OCI-LY1 (cell line): ENCODE data around the gene TSEN54.

Experiments
- EZH2 ChIP-seq: fragments of 200-600 bp; sonication (generic), shearing (Covaris generic); IDR thresholded peaks from 2 replicates; pipeline ENCODE4 v1.8.0; 2017; ENCODE audit warnings: borderline replicate concordance, mixed run types, mild to moderate bottlenecking, antibody characterized with exemption, low read length, moderate library complexity, mixed read lengths
- TF ChIP-seq, protein P1 (sequence below): fragments of 200-600 bp; sonication (generic), shearing (Covaris generic); IDR thresholded peaks from 2 replicates; pipeline ENCODE4 v1.5.1; 2017; ENCODE audit warnings: mild to moderate bottlenecking, antibody characterized with exemption, low read length, moderate library complexity, mixed read lengths

- no peak for TF ChIP-seq EZH2
- TF ChIP-seq, protein P1, sequence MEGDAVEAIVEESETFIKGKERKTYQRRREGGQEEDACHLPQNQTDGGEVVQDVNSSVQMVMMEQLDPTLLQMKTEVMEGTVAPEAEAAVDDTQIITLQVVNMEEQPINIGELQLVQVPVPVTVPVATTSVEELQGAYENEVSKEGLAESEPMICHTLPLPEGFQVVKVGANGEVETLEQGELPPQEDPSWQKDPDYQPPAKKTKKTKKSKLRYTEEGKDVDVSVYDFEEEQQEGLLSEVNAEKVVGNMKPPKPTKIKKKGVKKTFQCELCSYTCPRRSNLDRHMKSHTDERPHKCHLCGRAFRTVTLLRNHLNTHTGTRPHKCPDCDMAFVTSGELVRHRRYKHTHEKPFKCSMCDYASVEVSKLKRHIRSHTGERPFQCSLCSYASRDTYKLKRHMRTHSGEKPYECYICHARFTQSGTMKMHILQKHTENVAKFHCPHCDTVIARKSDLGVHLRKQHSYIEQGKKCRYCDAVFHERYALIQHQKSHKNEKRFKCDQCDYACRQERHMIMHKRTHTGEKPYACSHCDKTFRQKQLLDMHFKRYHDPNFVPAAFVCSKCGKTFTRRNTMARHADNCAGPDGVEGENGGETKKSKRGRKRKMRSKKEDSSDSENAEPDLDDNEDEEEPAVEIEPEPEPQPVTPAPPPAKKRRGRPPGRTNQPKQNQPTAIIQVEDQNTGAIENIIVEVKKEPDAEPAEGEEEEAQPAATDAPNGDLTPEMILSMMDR, result no peak
These were observed 29.4 kb upstream of the TSEN54 start for GRCh38 chr17:75486951-75487350.
